Heart left ventricle (tissue), 13 donors: ENCODE results near the gene WARS2.

ENCODE experiments used
- CTCF ChIP-seq, 12 donors: fragments of 200-600 bp; sonication (generic) in 4 of 12; IDR thresholded peaks; one replicate each; pipeline versions ENCODE4 v1.5.0 to v1.8.0; 2018 to 2022; ENCODE audit warnings: antibody characterized with exemption in 12 of 12, mild to moderate bottlenecking in 5 of 12
- POLR2A ChIP-seq, 2 donors: fragments of 450-650 bp; IDR thresholded peaks; one replicate each; pipeline ENCODE4 v1.6.1; 2017; ENCODE audit warnings: antibody characterized with exemption in 2 of 2, mild to moderate bottlenecking in 2 of 2, moderate library complexity in 2 of 2
- donor health status: ischemic (EF 13 %, LVEDD 7.1; RV severe dilation, severe dysfunction).
- donor health status: DM: no; HTN: yes; CAD: no.
- donor health status: DM: no; HTN: no; CAD: no.
- donor health status: ischemic (EF 25% LVEDD 6.9; RV normal size, moderate dysfunction).
- donor health status: ischemic (EF 25% LVEDD 5.7; RV mildly dilated, moderate dysfunction).
- donor health status: ischemic (EF 35%, LVEDD 5.7; RV mildly dilated, moderate dysfunction).
- donor health status: nonischemic (EF 11% LVEDD 7.7; RV severe dilation, severe dysfunction).
- donor health status: DM: yes; HTN: yes; CAD: no.
- donor health status: PGD.
- donor health status: ischemic (EF 29% LVEDD 5.4; RV normal size, mild dysfunction).
- donor health status: nonischemic (EF 23%, LVEDD 6.1; RV moderate dilation, normal function).

GRCh38 chr1:119000371-119001180 lies 139.9 kb downstream of the WARS2 start:
- TF ChIP-seq CTCF (IDR thresholded peaks at IDR 0.05) = no peak
- TF ChIP-seq POLR2A (IDR thresholded peaks at IDR 0.05) = no peak
